HG02884 (cell line): ENCODE results near the gene ZNF786.
"Not testable (repeated sequence)": the region's sequence is repeated elsewhere in the genome, so short reads cannot be mapped to it uniquely, and the experiment has no call there.

Source experiments
- ATAC-seq: cut with Tn5 transposase; IDR thresholded peaks from one replicate; pipeline ENCODE4 v1.9.1; 2021; ENCODE audit warnings: mild to moderate bottlenecking, moderate library complexity; ENCODE audit not compliant: unreplicated experiment

Gene ZNF786, protein sequence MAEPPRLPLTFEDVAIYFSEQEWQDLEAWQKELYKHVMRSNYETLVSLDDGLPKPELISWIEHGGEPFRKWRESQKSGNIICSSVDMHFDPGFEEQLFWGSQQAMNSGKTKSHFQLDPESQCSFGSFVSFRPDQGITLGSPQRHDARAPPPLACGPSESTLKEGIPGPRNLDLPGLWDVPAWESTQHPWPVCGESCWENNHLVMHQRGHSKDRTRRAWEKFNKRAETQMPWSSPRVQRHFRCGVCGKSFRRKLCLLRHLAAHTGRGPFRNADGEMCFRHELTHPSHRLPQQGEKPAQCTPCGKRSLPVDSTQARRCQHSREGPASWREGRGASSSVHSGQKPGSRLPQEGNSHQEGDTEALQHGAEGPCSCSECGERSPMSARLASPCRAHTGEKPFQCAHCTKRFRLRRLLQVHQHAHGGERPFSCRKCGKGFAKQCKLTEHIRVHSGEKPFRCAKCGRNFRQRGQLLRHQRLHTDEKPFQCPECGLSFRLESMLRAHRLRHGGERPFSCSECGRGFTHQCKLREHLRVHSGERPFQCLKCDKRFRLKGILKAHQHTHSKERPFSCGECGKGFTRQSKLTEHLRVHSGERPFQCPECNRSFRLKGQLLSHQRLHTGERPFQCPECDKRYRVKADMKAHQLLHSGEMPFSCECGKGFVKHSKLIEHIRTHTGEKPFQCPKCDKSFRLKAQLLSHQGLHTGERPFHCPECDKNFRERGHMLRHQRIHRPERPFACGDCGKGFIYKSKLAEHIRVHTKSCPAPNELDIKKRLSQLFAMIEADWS

DNA sequence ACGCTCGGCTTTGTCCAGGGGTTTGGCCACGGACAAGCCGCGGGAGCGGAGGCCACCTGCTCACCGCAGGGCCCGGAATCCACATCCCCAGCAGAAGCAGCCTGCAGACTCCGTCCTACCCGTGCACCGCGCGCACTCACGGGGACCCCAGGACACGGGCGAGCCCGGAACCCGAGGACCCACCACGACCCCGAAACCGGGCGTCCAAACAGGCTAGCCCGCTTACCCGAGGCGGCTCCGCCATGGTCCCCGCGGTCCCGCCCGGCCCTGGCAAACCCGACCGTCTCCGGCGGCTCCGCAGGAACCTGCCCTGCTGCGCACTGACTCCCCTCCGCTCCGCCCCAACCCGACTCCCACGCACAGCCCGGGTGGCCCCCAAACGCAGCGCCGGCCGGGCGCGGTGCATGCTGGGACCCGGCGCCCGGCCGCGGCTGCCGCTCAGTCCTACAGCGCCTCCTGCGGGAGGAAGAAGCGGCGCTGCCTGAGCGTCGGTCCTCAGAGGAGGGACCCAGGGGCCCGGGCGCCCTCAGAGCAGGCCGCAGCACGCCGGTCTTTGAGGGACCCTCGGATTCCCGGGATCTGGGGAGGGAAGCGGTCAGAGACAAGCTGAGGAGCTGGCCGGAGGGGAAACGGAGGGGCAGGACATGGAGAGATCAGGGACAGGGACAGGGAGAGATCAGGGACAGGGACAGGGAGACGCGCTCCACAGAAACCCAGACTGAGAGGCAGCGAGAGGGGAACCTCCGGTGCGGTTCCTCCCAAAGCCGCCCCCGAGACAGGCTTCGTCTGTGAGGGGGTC lies at the start of gene ZNF786:
ZNF786 (minus strand) TSS at position 322 of the 799 bp plus-strand sequence; CDS start at position 244, 78 bp downstream.
- peak; percentile 77 for ATAC-seq

DNA sequence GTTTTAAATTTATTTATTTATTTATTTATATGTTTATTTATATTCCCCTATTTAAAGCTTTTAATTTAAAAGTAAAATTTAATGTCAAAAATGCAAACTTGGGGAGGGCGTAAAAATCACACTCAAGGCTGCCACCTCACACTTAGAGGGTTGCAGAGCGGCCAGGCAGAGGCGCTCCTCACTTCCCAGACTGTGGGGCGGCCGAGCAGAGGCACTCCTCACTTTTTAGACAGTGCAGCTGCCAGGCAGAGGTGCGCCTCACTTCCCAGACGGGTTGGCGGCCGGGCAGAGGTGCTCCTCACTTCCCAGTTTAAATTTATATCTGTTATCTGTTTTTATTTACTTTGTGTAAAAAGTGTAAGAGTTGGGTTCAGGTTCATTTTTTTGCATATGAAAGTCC lies 45.6 kb upstream of the ZNF786 start:
- no peak for ATAC-seq

DNA sequence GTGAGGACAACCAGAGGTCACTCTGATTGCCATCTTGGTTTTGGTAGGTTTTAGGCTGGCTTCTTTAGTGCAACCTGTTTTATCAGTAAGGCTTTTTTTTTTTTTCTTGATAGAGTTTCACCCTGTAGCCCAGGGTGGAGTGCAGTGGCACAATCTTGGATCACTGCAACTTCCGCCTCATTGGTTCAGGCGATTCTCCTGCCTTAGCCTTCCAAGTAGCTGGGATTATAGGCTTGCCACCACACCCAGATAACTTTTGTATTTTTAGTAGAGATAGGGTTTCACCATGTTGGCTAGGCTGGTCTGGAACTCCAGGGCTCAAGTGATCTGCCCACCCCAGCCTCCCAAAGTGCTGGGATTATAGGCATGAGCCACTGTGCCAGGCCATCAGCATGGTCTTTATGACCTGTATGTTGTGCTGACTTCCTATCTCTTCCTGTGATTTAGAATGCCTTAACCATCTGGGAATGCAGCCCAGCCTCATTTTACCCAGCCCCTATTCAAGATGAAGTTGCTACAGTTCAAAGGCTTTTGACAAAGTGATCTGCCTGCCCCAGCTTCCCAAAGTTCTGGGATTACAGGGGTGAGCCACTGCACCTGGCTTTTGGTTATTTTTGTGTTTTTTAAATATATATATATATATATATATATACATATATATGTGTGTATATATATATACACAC lies 42.7 kb upstream of the ZNF786 start:
- no peak for ATAC-seq

DNA sequence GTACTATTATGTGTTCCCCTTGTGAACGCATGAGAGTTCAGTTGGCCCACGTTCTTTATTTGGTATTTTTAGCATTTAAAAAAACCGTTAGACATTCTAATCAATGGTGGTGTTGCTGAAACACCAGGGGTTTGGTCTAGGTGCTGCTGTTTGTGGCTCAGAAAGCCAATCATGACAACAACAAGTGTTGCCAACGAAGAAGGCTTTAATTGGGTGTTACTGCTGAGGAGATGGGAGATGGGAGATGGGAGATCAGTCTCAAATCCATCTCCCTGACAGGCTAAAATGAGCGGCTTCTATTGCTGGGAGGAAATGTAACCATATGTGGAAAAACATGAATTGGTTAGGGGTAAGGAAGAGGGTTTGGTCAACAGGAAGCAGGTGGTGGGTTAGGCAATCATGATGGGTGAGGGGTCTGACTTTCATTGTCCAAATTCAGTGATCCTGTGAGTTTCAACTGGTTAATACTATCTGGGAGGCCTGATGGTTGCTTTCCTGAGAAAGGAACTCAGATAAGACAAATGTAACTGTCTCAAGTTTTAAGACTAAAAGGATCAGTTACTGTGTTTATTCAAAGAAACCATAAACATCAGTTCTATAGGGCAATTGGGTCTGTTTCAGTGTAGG lies 40.2 kb upstream of the ZNF786 start:
- ATAC-seq, result no peak

DNA sequence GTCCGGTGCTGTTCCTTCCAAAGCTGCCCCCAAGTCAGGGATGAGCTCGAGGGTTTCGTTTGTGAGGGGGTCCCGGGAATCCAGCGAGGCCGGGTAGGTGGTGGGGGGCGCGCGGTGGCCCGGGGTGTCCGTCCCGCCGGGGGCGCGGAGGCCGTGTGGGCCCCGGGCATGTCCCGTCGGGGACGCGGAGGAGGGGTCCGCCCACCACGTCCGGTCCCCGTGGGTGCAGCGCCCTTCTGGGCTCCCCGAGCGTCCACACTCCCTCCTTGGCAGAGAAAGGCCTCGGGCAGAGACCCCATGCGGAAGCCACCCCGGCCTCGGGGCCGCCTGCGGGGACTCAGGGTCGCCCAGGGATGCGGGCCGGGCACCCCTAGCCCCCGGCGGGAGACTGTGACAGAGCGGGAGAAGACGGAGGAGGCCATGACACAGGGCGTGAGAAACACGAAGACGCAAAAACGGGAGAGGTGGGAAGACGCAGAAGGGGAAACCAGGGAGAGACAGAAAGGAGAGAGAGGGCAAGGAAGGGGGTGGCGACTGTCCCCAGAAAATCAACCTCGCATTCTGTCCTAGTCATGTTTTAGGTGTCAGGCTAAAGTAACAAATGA lies 36.2 kb upstream of the ZNF786 start:
- ATAC-seq, result peak; percentile 36

DNA sequence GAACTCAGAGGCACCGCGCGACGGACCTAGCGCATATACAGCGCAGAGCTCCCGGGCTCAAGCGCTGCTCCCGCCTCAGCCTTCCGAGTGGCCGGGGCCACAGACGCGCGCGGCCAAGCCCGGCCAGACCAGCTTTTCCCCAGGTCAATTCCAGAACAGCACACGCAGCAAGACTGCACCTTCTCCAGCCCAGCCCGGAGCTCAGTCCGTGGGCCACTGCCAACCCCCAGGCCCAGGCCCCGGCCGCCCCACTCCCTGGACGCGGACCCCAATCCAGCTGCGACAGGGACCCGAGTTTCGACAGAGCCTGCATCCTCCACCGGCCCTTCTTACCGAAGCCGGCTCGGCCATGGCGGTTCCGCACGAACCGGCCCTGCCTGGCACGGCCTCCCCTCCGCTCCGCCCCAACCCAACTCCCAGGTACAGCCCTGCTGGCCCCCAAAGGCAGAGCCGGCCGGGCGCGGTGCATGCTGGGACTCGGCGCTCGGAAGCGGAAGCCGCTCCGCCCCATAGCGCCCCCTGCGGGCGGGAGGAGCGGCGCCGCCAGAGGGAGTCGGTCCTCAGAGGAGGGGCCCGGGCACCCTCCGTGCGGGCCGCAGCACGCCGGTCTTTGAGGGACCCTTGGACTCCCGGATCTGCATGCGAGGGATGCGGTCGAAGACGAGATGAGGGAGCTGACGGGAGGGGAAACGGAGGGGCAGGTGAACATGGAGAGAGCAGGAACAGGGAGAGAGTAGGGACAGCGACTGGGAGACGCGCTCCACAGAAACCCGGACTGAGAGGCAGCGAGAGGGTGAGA lies 35.5 kb upstream of the ZNF786 start, which contains the start of gene ZNF425:
ZNF425 (minus strand) TSS at position 462 of the 799 bp plus-strand sequence; CDS start at position 351, 111 bp downstream.
- ATAC-seq, result peak; percentile 80

DNA sequence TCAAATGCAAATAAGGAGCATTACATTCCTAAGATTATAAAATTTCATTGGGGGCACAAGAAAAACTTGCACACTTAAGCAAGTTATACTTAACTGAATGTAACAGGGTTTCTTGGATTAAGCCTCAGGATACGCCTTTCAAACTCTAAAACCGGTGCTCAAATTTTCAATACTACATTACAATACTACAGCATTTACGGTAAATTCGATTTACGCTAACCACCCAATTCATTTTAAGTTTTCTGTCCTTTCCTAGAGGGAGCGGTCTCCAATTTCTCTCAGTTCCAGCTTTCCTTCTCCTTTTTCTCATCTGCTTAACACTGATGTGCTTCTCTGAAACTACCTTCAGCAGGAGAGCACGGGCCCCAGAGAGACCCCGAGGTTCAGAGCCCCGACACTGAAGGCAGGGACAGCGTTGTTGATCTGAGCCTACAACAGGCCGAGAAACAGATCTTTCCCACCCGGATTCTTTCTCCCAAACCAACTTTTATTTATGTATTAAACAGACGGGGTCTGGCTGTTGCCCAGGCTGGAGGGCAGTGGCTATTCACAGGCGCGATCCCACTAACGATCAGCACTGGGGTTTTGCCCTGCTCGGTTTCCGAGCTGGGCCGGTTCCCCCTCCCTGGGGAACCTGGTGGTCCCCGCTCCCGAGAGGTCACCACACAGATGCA lies 34.8 kb upstream of the ZNF786 start:
- no peak for ATAC-seq

DNA sequence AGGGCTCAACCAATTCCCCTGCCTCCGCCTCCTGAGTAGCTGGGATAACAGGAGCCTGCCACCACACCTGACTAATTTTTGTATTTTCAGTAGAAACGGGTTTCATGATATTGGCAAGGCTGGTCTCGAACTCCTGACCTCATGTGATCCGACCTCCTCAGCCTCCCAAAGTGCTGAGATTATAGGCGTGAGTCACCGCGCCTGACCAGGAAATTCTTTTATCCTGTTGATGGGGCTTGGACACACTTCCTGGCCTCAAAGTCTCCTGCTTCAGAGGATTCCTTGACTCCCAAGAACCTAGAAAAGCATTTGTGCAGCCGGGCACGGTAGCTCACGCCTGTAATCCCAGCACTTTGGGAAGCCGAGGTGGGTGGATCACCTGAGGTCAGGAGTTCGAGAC lies 19.5 kb upstream of the ZNF786 start:
- no peak for ATAC-seq

DNA sequence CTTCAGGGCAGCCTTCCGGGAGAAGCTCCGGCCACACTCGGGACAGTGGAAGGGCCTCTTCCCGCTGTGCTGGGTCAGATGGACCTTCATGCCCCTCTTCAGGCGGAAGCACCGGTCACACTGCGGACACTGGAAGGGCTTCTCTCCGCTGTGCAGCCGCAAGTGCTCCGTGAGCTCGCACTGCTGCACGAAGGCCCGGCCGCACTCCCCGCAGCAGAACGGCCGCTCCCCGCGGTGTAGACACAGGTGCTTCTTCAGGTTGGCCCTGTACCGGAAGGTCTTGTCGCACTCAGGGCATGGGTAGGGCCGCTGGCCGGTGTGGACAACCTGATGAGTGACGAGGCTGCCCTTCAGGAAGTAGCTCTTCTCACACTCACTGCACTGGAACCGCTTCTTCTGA lies 14.2 kb upstream of the ZNF786 start:
- no peak for ATAC-seq

DNA sequence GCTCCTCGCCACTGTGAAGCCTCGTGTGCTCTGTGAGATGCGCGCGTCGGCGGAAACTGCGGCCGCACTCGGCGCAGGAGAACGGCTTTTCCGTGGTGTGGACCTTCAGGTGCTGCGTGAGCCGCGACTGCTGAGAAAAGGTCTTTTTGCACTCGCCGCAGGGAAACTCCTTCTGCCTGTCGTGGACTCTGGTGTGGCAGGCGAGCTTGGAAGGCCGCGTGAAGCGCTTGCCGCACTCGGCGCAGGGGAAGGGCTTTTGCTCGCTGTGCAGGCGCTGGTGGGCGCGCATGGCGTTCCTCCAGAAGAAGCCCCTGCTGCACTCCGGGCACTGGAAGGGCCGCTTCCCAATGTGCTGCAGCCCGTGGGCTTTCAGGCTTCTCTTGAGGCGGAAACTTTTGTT lies 13.7 kb upstream of the ZNF786 start:
- no peak for ATAC-seq

DNA sequence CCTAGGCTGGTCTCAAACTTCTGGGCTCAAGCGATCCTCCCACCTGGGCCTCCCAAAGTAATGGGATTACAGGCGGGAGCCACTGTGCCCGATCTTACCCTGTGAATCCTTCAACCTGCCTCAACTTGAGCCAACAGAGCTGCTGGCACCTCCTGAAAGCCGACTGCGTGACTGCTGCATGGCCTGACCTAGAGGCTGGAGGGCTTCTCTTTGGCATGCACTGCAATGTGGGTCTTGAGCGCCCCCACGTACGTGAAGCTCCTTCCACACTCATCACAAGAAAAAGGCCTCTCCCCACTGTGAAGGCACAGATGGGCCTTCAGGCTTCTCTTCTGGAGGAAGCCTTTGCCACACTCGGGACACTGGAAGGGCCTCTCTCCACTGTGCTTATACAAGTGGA lies 12.9 kb upstream of the ZNF786 start:
- ATAC-seq, result no peak

DNA sequence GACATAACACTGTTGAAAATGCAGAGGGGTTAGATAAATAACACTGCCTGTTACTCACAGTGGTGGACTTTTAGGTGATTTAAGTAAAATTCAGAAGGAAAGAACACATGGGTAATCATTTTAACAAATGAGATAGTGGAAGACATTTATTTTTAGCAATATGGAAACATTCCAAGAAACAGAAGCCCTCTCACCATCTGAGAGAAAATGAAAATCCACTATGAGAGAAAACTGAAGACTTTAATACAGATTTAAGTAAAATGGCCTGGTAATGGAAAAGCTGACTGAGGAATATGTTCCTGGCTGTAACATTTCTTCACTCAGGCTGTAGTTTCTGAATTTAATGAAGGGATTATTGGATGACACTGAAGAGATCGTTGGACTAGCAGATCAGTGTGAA lies 12.1 kb upstream of the ZNF786 start:
- ATAC-seq, result no peak

DNA sequence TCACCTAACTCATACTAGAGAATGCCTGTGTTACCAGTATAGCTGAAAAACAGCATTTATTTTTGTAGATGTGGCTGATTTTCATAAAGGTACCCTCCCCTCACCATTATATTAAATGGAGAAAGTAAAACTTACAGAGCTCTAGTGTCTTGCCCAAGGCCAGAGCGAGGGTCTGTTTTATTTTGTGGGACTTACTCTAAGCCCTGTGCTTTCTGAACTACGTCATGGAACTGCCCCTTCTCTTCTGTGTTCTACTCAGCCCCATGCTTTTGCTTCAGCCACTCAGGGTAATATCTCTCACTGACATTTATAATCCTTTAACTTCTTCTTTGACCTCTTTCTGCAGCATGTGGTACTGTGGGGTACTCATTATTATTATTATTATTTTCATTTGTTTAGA lies 10.3 kb upstream of the ZNF786 start:
- no peak for ATAC-seq

DNA sequence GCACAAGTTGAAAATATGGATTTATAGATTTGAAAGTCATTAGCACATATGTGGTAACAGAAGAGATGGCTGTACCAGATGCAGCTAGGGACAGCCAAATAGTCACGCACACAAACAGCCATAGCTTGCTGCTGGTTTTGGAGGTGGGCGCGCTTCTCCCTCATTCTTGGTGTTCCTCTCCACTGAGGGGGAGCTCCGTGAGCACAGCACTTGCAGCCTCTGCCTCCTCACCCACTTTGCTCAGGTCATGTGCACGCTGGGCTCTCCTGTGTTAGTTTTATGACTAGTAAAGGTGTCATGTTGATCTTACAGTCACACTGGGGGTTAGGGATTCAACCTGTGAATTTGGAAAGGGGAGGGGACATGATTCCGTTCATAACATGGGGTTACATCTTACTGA lies 8.5 kb upstream of the ZNF786 start:
- ATAC-seq, result no peak

DNA sequence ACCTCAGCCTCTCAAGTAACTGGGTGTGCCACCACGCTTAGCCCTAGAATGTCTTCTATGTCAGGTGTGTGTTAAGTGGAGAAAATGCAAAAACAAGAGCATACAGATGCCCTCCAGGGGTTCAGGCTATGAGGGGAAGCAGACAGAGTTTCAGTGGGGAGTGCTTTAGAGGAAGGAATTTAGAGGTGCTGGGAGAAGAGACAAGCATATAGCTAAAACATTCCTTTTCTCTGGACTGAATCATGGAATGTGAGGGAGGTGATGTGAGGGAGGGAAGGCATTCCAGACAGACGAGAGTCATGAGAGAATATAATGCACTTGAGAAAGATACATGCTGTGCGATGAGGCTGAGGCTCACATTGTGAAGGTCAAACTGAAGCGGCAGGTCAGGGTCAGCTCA lies 6.6 kb upstream of the ZNF786 start:
- ATAC-seq, result no peak

DNA sequence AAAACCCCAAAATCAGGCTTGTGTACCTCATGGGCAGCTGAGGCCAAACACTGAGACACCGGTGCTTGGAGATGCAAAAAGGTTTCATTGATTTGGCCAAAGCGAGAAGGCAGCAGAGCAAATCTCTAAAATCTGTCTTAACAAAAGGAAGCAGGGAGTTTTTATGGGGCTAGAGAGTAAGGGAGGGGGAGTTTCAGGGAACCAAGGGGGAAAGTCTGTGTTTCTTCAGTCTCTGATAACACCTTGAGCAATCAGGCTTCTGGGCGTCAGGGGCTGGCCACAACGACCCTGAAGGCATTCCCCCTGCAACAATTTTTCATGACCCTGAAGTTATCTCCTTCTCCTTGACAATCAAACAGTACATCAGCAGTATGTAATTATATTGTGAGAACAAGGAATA lies 2.7 kb upstream of the ZNF786 start:
- ATAC-seq, result no peak

DNA sequence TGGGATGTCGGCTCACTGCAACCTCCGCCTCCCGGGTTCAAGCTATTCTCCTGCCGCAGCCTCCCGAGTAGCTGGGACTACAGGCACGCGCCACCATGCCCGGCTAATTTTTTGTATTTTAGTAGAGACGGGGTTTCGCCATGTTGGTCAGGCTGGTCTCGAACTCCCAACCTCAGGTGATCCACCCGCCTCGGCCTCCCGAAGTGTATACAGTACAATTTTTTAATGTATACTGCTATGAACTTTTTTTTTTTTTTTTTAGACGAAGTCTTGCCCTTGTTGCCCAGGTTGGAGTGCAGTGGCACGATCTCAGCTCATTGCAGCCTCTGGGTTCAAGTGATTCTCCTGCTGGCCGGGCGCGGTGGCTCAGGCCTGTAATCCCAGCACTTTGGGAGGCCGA lies 1.7 kb upstream of the ZNF786 start:
- not testable (repeated sequence) for ATAC-seq

DNA sequence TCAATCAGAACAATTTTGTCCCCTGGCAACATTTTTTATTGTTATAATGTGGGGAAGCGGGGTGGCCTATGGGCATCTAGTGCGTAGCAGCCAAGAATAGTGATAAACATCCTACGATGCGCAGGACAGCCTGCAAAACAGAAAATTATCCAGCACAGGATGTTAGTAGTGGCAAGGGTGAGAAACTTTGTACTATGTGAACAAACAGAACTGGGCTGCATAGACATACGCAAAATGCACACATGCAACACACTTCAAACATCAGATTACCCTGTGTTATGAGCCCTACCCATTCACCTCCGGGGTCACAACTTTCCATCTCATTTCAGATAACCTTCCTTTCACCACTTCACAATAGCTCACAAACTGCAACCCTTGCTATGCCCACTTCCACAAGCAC lies 3.1 kb downstream of the ZNF786 start:
- no peak for ATAC-seq
